Activated CD4-positive, alpha-beta T cell treated with anti-CD3 and anti-CD28 coated beads for 36 hours (primary cell): ENCODE data around the gene COL13A1. TPM values are rescaled to one million over a fixed set of nuclear protein-coding genes. Genes with fewer than 3 reads are reported as not detected.

Experiments used
- total RNA-seq, 2 experiments: library from RNA; stranded (reverse); gene quantifications; one replicate each; pipeline ENCODE4 v1.2.3, GENCODE V29; 2021

COL13A1 gene
- total RNA-seq, 2 experiments from 2014 or later = not detected

Other genes starting within 250 kb of the COL13A1 start
- gene NEUROG3, start 228.5 kb upstream of the COL13A1 start, total RNA-seq = under 1 TPM; 0.18 to 0.21 TPM
- 1 to 10 TPM; 6.3 to 9.6 TPM for gene FAM241B, start 171.7 kb upstream of the COL13A1 start, total RNA-seq